GM19023 (cell line): ENCODE measurements around the gene SERPINA12.

ENCODE experiments used
- ATAC-seq: cut with Tn5 transposase; IDR thresholded peaks from one replicate; pipeline ENCODE4 v1.9.1; 2021; ENCODE audit warnings: mild to moderate bottlenecking, moderate library complexity; ENCODE audit not compliant: unreplicated experiment

SERPINA12 gene

DNA sequence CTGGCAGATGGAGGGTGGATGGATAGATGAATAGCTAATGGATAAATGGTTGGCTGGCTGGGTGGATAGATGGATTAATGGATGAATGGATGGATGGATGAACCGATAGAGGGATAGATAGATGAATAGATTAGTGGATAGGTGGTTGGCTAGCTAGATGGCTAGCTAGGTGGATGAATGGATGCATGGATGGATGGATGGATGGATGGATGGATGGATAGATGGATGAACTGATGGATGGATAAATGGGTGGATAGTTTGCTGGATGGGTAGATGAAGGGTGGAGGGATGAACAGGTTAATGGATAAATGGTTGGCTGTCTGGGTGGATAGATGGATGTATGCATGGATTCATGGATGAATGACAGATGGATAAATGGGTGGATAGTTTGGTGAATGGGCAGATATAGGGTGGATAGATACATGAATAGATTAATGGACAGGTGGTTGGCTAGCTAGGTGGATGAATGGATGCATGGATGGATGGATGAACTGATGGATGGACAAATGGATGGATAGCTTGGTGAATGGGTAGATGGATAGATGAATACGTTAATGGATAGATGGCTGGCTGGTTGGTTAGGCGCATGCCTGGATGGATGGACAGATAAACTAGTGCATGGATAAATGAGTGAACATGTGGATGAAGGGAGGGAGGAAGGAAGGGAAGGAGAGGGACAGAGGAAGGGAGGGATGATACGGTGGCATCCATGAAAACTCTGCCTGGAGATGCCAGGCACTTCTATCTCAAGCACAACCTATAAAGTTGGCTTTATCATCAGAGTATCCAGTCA, 41.3 kb downstream of the SERPINA12 start:
- ATAC-seq: no peak

- ATAC-seq: no peak
These were observed 42.4 kb downstream of the SERPINA12 start for GRCh38 chr14:94466706-94467370.

GRCh38 chr14:94465042-94465441, 44.2 kb downstream of the SERPINA12 start:
- ATAC-seq: no peak

DNA sequence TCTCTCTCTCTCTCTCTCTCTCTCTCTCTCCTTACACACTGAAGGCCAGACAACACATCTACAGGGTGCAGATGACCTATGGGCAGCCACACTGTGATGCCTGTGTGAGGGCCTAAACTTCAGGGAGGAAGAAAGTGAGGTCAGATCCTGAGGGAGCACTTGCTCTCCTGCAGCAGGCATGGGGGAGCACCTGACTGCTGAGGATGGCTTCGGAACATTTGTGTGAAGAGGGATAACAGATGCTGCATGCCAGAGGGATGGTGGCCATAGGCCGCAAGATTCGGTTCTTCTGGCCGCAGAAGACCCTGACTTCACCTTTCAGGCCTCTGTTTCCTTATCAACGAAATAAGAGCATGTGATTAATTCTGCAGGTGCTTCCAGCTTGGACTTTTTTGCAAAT, 45.0 kb downstream of the SERPINA12 start:
- ATAC-seq: no peak

DNA sequence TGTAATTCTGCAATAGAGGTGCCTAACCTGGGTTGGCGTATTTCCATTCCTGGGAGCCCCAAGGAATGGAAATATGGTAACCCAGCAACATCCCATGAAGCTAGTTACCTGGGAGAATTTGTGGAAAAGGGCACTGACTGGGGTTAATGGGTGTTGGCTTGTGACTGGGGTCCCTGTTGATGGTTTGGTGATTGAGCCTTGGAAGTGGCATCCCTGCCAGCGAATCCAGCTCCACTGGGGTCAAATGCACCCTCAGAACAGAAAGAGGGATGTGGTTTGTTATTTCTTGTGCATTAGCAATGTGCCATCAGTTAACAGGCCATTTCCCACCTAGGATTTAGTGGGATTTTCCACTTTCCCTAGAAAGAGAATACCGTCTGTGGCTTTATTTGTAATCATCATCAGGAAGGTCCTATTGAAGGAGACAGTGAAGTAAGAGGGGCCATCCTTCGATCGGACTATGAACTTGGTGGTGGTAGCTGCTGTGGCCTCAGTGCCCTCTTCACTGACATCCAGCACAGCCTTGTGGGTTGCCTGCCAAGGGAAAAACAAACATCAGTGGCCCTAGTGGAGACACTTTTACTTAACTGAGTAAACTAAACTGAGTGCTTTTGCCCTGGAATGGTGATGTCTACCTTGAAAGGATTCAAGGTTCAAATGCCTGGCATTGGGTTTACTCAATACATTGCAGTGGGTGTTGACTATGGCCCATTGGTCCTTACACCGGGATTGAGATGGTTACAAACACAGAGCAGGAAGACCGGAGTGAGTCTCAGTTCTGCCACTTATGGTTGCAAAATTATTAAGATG, 46.3 kb downstream of the SERPINA12 start:
- no peak for ATAC-seq

GRCh38 chr14:94462219-94462551, 47.1 kb downstream of the SERPINA12 start:
- ATAC-seq: no peak

DNA sequence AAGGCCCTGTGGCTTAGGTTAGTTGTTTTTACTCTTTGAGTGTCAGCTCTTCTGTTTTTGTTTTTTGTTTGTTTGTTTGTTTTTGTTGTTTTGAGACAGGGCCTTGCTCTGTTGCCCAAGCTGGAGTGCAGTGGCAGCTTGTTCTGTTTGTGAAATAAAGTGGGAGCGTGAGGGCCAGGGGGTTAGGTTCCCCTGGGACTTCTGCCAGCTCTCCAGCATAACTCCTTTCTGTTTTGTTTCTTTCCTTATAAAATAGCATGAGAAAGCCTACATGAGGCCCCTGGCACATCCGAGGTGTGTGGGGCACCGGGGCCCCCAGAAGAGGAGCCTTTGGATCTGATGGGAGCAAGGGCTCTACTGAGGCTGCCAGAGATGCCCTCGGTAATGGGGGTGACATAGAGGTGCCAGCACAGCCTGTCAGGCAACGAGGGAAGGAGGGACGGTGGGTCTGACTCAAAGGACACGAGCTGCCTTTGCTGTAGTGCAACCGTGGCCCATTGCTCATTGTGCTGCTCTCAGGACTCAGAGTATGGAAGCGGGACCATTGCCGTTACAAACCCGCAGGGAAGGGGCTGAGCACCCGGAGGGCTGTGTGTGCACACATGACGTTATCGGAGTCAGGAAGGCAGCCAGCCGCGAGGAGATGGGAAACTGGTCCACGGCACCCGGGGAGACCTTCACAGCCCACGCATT, 47.6 kb downstream of the SERPINA12 start:
- no peak for ATAC-seq

DNA sequence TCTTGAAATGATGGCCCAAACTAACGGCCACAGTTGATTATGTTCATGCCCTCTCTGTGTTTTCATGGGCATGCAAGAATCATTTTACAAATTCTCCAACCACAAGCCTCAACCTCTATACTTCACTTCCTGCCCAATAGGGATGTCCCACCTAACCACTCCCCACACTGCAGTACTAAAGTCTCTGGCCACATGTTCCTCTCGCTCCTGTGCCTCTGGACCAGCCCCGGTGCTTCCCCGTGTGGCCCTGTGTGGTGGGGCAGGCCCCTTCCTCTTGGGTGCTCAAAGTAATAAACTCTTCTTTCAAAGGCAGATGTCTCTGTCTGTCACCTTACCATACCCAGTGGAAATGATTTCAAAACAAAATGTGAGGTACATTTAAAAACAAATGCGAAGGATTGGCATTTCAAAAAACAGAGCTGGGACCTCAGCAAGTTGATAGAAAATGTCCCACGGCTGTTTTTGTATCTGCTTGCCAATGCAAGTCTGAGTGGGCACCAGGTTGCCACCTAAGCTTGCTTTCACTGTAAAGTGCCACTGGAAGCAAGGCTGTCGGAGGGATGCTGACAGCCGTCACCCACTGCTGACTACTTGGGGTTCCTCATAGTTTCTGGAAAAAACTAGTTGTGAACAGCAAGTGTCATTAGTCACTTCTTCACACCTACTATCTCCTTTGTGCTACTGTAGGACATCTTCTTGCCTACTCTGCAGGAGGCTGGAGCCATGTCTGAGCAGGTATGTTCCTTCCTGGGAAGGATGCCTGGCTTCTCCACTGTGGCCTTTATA, 48.4 kb downstream of the SERPINA12 start:
- ATAC-seq: no peak

DNA sequence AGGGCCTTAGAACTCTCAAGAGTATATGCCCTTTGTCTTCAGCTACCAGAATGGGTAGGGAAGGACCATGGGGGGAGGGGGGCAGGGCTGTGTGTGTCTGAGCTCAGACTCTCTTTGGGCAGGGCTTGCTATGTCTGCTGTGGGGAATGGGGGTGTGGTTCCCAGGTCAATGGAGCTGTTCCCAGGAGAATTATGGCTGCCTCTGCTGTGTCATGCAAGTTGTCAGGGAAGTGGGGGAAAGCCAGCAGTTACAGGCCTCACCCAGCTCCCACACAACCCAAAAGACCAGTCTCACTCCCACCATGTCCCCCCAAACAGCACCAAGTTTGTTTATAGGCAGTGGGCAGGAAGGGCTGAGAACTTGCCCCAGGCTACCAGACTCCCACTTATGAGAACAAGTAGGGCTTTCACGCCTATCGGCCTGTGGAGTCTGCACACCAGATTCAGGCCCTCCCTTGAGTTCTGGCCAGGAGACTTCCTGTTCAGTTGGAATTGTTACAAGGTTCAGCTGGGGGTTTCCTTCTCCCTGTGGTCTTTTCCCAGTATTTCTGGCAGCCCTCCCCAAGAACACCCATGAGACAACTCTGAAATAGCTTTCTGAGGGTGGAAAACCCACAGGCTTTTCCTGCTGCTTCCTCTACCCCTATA, 50.6 kb downstream of the SERPINA12 start:
- no peak for ATAC-seq

GRCh38 chr14:94458096-94458495, 51.2 kb downstream of the SERPINA12 start:
- no peak for ATAC-seq

GRCh38 chr14:94455928-94456327, 53.3 kb downstream of the SERPINA12 start:
- ATAC-seq: no peak

DNA sequence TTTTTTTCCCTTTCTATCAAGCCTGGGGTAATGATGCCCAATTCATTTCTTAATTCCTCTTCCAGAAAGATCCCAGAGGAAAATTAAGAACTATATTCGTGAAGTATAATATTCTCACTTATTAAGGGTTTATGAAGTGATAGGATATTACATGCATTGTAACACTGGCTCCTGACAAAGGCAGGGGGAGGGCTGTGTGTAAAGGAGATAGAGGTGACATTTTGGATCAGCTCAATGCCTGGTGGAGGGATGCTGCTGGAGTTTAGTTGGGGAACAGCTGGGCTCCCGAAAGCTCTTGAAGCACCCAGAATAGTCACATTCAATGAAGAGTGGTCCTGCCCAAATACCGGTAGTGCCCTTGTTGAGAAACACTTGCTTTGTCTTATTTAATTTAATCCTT, 57.4 kb downstream of the SERPINA12 start:
- no peak for ATAC-seq

GRCh38 chr14:94451091-94451771, 58.0 kb downstream of the SERPINA12 start:
- ATAC-seq: no peak

GRCh38 chr14:94450722-94451090, 58.6 kb downstream of the SERPINA12 start:
- ATAC-seq: no peak

DNA sequence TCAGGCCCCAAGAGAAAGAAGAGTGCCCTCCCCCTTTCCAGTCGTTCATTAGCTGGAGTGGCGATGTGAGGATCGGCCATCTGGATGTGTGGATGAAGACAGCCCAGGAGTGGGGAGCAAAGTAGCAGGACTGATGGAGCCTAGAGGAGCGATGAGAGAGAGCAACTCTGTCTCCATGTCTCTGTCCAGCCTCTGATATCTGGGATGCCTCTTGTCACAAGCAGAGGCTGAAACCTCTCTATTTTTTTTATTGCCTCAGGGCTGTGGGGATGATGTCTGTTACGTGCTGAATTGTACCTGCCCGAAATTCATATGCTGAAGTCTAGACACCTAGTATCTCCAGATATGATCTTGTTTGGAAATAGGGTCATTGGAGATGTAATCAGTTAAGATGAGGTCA, 59.3 kb downstream of the SERPINA12 start:
- no peak for ATAC-seq

DNA sequence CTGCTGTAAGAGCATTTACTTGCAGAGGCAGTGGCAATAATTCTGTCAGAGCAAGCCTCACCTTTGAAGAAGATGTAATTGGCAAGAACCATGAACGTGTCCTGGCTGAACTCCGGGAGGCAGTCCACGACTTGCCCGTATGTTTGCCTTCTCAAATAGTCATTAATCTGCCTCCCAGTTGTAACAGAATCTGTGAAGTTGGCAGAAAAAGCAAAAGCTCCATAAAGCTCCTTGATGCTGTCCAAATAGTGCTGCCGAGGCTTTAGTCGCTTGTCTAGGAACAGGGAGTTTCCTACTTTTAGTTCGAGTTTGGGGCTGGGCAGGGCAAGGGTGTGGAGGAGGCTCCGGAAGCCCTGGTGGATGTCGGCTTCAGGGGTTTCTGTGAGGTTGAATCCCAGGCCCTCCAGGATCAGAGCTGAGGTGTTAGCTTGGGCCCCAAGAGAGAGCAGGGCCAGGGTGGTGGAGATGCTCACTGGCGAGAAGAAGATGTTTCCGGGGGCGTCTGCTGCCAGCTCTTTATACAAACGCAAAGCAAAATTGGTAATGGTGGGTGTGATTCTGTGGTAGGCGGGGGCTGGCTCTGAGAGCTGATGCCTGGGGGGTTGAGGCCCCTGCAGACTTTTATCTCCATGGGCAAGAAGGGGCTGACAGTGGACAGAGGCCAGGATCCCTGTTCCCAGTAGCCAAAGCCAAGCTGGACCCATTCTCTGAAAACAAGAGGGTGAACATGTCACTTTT, 61.0 kb downstream of the SERPINA12 start:
- no peak for ATAC-seq

DNA sequence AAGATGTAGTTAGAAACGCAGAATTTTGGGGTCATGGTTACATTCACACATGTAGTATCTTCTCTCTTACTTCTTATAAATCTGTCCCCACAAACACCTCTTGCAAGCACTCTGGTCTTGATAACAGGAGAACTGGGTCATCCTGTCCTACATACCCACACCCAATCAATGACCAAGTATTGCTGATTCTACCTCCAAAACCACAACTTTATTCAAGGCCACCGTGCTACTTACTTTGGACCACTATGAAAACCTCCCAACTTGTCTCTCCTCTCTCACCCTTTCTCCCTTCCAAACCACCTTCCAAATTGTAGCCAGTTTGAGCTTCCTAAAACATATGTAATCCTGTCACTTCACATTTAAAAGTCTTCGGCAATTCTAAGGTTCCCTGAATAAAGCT, 62.1 kb downstream of the SERPINA12 start:
- no peak for ATAC-seq

DNA sequence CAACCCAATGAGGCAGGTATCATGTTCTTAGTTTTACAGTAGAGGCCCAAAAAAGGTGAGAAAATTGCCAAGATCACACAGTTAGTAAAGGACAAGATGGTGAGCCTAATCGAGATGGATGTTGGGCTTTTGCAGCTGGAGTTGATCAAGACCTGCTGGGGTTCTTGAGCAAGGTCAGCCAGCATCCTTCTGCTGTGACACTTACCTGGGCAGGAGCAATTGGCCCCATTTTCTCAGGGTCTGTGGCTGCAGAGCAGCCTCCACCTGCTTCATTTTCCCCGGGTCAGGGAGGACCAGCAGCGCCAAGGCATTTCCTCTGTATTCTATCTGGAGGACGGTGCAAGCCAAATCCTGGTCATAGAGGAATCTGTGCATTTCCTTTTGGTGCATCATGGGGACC, 63.1 kb downstream of the SERPINA12 start:
- no peak for ATAC-seq

- ATAC-seq: no peak
These were observed 64.3 kb downstream of the SERPINA12 start for GRCh38 chr14:94445003-94445402.
